ENCODE measurements around the gene ARHGEF26.
A peak's percentile ranks its signal among the peaks of the same experiment; 100 is the strongest.

ARHGEF26 gene

DNA sequence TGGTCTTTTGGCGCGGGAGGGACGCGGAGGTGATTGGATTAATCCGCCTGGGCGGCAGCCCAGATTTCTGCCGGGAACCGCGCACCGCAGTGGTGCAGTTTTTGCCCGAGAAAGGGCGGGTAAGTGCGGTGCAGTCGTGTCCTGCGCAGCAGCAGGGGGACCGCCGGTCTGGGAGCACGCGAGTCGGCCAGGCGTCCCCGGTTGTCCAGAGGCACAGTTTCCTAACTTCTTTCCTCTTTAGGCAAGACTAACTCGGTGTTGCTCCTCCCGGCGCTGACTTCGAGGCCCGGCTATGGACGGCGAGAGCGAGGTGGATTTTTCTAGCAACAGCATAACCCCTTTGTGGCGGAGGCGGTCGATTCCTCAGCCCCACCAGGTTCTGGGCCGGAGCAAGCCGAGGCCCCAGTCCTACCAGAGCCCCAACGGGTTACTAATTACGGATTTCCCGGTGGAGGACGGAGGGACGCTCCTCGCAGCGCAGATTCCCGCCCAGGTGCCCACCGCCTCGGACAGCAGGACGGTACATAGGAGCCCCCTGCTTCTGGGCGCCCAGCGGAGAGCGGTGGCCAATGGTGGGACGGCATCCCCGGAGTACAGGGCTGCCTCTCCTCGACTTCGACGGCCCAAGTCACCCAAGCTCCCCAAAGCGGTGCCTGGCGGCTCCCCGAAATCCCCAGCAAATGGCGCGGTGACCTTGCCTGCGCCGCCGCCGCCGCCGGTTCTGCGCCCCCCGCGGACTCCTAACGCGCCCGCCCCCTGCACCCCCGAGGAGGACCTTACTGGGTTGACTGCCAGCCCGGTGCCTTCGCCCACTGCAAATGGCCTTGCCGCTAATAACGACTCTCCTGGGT is 736 bp downstream of the ARHGEF26 start:
- peak; percentile 63 for DNase-seq

DNA sequence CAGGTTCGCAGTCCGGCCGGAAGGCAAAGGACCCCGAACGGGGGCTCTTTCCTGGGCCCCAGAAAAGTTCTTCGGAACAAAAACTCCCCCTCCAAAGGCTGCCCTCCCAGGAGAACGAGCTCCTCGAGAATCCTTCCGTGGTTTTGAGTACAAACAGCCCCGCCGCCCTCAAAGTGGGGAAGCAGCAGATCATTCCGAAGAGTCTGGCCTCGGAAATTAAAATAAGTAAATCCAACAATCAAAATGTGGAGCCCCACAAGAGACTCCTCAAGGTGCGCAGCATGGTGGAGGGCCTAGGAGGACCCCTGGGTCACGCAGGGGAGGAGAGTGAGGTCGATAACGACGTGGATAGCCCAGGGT is 1.3 kb downstream of the ARHGEF26 start:
- no peak for DNase-seq

DNA sequence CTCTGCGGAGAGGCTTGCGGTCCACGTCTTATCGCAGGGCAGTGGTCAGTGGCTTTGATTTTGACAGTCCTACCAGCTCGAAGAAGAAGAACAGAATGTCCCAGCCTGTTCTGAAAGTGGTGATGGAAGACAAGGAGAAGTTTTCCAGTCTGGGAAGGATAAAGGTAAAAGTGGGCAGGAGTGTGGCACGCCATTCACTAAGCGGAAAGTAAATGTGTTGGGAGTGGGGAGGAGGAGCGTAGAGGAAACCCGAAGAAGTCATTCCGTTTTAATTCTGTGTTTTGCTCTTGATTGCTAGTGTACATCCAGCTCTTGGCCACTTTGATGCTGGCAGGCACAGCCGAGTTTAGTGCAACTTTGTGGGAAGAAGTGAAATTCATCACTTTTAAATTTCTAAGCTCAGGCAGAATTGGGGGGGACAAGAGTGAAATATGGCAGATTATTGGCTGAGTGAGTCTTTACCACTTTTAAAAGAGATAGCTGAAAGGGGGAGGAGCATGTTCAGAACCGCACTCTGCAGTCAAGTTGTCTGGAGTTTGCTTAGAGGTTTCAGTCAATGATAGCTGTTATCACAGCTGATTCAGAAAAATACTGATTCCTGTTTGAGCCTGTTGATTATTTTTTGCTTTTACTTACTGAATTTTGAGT is 1.8 kb downstream of the ARHGEF26 start:
- no peak for DNase-seq

GRCh38 chr3:154123906-154124305 is 2.7 kb downstream of the ARHGEF26 start:
- DNase-seq = no peak

DNA sequence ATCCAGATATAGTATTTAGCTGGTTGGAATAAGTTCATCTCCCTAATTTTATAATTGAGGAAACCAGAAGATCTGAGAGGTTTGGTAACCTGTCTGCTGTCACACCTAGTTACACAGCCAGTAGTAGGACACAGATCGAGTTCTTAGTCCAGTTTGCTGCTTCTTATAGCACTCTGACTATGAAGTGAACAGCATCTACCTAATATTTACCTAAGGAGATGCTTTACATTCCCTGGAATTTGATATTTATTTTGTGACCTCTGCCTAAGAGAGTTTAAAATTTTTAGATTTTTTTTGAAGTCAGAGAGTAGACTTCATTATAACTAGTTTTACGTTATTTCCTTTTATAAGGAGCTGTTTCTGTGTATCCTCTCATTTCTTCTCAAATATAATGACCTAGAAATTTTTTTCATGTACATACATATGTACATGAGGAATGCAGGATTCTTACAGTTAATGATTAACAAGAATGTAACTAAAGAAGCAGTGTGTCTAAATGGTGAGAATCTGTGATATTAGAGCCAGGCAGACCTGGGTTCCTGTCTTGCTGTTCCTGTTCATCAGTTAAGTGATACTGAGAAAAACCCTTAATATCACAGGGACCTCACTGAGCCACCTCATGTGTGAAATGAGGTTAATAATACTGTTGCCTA is 4.3 kb downstream of the ARHGEF26 start:
- DNase-seq = no peak

DNA sequence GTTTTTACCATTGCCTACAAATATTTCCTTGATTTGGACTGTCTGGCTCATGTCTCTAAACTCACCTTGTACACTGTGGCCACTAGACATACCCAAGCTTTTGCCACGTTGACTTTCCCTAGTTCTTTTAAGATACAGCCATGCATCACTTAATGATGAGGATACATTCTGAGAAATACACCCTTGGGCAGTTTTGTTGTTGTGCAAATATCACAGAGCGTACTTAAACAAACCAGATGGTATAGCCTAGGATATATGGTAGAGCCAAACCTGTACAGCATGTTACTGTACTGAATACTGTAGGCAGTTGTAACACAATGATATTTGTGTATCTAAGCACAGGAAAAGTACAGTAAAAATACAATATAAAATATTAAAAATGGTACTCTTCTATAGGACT is 5.5 kb downstream of the ARHGEF26 start:
- no peak for DNase-seq

- no peak for DNase-seq
Observed at GRCh38 chr3:154129625-154130024, 8.4 kb downstream of the ARHGEF26 start.

GRCh38 chr3:154130540-154130939 is 9.3 kb downstream of the ARHGEF26 start:
- DNase-seq = no peak

DNA sequence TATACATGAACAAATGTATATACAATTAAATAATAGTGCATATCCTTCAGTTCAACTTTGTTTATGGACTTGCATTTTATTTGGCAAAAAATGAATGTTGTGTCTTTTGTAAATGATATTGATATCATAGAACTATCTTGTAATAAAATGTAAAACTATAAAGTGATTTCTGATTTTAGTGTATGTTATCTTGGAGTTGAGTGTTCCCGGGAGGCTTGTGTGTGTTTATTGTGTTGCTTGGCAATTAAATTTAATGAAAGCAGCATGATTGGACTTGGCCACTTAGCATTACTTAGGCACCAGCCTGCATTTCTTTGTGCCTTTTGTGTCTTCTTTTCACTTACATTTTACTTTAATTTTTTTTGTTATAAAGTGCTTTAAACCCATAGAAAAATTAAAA is 10.6 kb downstream of the ARHGEF26 start:
- no peak for DNase-seq

DNA sequence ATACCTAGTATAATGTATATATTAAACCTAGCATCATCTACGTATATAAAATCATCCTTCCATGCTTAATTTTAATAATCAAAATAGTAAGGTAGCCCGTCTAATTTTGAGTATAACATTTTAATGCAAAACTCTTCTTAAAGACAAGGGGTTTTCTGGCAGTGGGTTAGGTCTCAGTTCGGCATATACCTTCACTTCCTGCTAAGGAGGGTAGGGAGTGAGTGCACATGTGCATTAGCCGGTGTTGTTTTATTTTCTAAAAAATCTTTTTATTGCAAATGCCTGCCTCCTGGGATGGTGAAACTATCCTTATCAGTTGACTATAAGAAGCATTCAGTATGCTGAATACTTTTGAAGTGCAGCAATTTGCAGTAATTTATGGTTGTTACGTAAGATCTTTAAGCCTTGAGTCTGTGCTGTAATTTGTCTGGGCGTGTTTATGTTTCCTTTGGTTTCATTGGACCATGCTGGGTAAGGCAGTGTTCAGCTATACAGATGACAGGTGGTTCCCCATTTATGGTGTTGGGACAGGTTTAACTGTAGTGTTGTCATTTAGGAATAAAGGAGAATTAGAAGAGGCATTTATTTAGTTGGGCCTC is 11.7 kb downstream of the ARHGEF26 start:
- DNase-seq = no peak

DNA sequence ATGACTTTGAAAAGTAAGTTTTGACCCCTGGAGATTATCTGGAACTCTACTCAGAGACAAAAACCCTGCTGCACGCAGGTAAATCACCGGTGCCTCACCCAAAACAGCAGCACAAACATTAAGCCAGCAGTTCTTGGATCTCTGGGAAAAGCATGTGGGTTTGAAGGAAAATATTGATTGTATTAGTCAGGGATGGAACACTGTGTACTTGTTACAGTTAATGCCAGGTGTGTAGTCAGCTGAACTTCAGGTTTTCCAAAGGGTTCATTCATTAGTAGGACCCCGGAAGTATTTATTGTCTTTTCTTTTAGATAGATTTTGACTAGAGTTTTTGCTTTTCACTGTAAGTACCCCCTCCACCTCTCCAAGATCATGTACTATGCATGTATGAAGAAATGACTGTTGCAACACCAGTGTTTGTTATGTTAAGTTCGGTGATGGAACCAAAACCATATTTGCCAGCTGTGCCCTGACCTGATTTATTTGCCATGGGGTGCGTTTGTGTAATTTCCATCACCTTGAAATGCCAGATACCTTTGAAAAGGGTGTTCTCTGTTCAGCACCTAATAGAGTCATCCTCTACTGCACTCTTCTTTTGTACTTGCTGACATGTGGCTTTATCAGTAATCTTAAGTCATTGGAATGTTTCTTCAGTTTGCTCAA is 14.5 kb downstream of the ARHGEF26 start:
- DNase-seq = no peak

DNA sequence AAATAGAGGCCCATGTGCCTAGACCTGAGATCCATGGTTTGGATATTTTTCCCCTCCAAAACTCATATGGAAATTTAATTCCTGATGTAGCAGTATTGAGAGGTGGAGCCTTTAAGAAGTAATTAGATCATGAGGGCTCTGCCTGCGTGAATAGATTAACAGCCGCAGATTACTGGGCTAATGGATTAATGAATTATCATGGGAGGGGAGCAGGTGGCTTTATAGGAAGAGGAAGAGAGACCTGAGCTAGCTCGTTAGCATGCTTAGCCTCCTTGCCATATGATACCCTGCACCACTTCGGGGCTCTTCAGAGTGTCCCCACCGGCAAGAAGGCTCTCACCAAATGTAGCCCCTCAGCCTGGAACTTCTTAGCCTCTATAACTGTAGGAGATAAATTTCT is 15.8 kb downstream of the ARHGEF26 start:
- DNase-seq = no peak

- DNase-seq = no peak
Observed at GRCh38 chr3:154139996-154140436, 18.8 kb downstream of the ARHGEF26 start.

GRCh38 chr3:154142608-154143007 is 21.4 kb downstream of the ARHGEF26 start:
- no peak for DNase-seq

GRCh38 chr3:154143873-154144272 is 22.7 kb downstream of the ARHGEF26 start:
- DNase-seq = no peak

- DNase-seq = no peak
Observed at GRCh38 chr3:154144825-154145465, 23.8 kb downstream of the ARHGEF26 start.

DNA sequence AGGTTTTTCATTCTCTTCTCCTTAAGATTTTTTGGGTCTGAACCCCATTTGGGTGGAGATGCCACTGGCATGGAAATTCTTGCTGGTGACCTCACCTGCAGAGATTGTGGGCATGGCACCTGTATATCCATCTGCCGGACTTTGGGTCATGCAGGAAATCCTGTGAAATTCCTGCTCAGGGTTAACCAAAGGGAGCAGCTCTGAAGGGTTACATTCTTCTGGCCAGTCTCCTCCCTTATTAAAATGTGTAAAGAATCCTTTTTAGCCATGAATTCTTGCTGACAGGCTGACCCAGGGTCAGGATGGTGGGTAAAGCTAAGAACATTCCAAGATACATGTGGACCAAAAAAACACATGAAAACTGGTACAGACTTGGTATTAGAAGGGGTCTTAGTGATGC is 27.4 kb downstream of the ARHGEF26 start:
- no peak for DNase-seq

- DNase-seq = no peak
Observed at GRCh38 chr3:154149286-154149685, 28.1 kb downstream of the ARHGEF26 start.

GRCh38 chr3:154151969-154152368 is 30.8 kb downstream of the ARHGEF26 start:
- no peak for DNase-seq

DNA sequence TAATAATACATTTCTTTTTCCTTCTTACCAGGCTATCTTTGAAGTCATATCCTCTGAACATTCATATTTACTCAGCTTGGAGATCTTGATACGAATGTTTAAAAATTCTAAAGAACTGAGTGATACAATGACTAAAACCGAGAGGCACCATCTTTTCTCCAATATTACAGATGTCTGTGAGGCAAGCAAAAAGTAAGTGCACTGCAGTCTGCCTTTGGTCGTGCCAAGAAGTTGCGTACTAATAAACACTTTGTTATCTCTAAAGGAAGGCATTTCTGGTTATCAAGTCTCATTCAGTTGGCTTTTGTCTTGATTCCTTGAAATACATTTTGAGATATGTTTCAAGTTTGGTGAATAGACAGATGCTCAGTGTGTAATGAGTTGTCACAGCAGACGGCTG is 31.6 kb downstream of the ARHGEF26 start:
- no peak for DNase-seq

GRCh38 chr3:154156530-154156929 is 35.3 kb downstream of the ARHGEF26 start:
- DNase-seq = no peak

DNA sequence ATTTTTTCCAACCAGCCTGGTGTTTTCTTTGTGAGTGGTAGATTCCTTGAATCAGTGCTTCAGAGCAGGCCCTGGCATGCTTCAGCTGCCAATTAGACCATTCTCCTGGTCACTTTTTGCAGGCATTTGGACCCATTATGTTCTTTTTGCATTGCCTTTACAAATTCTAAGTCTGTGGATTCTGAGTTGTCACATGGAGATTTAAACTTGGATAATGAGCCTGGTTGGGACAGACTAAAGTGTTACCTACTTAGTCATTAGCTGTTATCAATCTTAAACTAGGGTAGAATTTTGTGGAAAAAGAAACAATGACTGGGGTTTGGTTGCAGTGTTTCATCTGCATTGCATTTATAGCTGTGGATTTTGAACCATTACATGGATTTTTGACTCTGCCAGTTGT is 40.6 kb downstream of the ARHGEF26 start:
- DNase-seq = no peak

DNA sequence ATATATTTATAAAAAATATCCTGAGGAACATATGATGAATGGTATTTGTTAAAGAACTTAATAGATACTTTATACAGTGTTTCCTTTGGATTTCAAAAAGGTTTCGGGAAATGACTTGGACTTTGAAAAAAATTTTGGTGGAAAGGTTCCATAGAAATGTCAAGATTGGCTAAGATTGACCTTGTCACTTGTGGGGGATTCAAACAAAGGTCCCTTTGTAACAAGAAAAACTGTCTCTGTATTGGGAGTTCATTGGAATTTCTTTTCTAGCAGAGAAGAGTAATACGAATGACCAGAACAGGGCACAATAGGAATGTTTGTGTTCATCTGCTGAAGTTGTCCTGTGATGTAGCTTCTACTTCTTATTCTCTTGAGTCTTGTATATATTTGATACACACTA is 43.2 kb downstream of the ARHGEF26 start:
- no peak for DNase-seq

Data from activated CD8-positive, alpha-beta memory T cell treated with anti-CD3 and anti-CD28 coated beads for 24 hours (primary cell).